Lower leg skin (tissue), 3 donors: ENCODE measurements around the gene ACP5.

Experiments
- POLR2A ChIP-seq, 2 donors: fragments of 450-650 bp; IDR thresholded peaks; one replicate each; pipeline ENCODE4 v1.6.1; 2016 to 2017; ENCODE audit warnings: antibody characterized with exemption in 2 of 2, mild to moderate bottlenecking in 1 of 2, moderate library complexity in 1 of 2
- TF ChIP-seq, protein P1 (sequence below), 3 donors: fragments of 450-650 bp; IDR thresholded peaks; one replicate each; pipeline ENCODE4 v1.5.1; 2016; ENCODE audit warnings: antibody characterized with exemption in 3 of 3, mild to moderate bottlenecking in 3 of 3, moderate library complexity in 2 of 3

GRCh38 chr19:11586331-11586730 is 8.9 kb upstream of the ACP5 start:
- no peak for TF ChIP-seq POLR2A (IDR thresholded peaks at IDR 0.05)
- TF ChIP-seq, protein P1, sequence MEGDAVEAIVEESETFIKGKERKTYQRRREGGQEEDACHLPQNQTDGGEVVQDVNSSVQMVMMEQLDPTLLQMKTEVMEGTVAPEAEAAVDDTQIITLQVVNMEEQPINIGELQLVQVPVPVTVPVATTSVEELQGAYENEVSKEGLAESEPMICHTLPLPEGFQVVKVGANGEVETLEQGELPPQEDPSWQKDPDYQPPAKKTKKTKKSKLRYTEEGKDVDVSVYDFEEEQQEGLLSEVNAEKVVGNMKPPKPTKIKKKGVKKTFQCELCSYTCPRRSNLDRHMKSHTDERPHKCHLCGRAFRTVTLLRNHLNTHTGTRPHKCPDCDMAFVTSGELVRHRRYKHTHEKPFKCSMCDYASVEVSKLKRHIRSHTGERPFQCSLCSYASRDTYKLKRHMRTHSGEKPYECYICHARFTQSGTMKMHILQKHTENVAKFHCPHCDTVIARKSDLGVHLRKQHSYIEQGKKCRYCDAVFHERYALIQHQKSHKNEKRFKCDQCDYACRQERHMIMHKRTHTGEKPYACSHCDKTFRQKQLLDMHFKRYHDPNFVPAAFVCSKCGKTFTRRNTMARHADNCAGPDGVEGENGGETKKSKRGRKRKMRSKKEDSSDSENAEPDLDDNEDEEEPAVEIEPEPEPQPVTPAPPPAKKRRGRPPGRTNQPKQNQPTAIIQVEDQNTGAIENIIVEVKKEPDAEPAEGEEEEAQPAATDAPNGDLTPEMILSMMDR (IDR thresholded peaks at IDR 0.05), result no peak
